Hematopoietic multipotent progenitor cell treated with erythropoietin and hydrocortisone succinate and interleukin-3 and kit ligand, for 8 days (in vitro differentiated cells): ENCODE measurements around the gene S100A6.

Experiments
- DNase-seq: peaks from one replicate; pipeline ENCODE4 v3.0.0-alpha.2; 2015

The S100A6 gene

DNA sequence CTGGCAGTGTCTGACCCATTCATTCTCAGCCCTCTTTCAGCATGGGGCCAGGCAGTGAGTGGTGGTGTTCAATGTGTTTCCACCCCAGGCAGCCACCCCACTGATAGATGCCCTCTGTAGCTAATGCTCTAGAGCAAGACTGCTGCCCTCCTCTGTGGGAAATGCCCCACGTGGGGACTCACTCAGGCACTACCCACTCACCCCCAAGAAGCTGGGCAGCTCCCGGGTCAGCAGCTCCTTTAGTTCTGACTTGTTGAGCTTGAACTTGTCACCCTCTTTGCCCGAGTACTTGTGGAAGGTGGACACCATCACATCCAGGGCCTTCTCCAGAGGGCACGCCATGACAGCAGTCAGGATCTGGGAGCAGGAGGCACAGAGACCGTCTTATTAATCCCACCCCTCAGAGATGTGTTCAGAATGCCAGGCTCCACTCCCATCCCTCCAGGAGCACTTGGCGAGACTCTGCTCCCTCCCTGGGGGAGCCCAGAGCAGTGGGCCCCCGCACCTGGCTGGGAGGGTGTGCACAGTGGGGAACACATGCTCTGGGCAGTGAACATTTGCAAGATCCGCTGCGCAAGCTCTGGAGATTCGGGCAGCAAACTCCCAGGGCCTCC, 8.8 kb upstream of the S100A6 start:
- DNase-seq = no peak

DNA sequence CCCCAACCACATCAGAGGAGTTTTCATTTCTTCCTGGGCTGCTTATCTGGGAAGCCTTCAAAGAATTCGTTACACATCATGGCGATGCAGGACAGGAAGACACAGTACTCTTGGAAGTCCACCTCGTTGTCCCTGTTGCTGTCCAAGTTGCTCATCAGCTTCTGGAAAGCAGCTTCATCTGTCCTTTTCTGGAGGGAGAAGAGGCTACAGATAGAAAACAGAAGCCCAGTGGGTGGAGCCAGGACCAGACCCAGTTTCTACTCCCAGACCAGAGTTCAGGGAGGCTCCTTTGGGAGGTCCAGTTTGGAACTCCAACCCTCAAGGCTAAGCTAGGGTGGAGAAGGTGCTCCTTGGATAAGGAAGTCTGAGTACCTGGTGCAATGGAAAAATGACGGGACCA, 7.9 kb upstream of the S100A6 start:
- DNase-seq = peak; percentile 49

DNA sequence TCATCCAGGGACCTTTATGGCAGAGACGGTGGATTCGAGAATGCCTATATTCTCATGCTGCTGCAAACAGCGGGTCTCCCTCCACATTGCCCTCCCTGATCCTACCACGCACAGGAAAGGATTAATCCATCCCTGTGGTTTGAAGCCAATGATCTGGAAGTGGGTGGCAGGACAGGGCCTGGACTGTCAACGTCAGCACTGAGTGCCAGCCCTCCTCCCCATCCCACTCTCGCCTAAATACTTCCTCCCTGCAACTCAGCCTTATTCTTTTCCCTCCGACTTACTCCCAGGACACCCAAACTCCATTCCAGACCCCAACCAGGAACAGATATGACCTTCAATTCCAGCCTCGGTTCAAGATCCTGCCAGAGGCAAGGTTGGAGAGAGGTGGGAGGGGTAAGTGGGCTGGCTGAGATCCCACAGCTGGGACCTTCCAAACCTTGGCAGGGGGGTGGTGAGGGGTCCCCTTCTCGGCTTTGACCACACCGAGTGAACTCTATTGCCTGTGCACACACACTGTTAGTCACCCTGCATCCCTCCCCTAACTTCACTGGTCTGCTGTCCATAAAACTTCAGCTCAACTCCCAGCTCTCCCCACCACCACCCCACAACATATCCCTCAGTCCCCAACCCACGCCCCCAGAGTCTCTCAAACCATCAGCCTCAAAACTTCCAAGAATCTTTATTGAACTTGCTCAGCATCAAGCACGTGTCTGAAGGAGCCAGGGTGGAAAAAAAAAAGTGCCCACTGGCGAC, 7.3 kb upstream of the S100A6 start:
- DNase-seq = no peak

DNA sequence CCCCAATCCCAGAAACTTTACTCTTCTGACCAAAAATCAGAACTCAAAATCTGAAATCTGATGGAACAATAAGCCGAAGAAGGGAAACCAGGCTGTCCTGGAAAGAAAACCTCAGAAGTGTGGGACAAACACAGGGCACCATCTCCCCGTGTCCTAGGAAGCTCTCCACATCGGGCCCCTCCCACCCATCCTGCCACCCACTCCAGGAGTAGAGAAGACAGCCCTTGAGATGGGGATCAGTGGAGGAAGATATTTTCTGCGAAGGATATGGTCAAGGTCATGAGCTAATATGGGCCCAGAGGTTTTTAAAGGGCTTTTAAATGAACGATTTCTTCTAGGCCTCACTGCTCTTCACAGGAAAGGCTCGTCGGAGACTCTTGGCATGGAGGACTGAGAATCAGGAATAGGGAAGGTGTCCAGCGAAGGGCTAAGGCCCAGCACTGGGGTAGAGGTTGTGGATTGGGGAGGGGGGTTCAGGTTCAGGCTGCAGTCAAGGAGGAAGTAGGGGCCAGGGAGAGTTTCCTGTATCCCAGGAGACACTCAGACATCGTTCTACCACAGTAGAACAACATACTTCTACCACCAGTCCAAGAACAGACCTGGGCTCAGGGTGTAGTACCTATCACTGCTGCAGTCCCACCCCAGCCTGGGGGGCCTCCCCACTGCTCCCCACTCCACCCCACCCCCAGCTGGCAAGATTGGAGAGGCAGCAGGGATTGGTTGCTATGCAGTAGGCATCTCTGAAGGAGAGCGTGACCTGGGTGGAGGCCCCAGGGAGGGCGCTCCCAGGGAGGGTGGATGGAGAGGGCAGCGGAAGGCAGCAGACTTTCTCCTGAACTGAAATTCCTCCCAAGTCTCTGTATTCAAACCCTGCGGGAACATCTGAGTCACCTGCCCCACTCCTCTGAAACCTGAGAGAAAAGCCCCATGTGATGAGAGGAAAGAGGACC, 6.1 kb upstream of the S100A6 start:
- DNase-seq = peak; percentile 46

DNA sequence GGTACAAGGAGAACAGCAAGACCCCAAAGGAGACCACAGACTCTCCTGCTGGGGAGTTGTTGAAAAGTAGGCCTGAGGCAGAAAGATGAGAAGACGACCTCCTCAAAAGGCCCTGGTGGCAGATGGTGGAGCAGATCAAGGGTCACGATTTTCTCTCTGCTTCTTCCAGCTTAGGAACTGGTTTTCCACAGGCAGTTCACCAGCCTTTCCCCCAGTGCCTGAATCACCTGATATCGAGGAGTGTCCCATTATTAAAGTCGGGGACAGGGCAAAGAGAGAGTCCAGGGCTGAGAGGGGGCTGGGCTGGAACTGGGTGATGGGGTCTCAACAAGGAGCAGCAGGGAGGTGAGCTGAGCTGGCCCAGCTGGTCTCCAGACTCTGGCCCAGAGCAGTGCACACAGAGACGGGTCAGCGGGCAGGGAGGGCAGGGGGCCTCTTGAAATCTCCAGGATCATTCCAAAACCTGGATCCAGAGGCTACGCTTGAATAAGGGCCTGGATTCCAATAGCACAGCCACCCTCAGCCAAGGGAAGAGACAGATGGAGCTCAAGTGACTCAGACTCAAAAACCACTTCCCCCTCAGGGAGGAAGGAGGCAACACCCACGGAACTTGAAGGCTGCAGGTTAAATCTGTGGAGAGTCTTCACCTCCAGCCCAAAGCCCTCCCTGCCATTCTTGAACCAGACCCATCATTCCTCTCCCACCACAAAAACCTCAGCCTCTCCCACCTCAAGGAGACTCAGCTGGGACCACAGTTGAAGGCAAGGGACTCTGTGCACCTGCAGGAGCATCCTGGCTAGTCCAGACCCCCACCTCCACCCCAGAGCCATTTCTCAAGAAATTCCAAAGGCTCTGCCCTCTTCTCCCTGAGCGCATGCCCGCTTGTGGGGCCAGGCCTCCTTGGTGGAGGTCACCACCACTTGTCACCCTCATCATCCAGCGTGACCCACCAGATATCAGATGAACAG, 4.9 kb upstream of the S100A6 start, which contains the start of gene S100A5:
Gene S100A5 (minus strand): TSS at position 541 of the 968 bp plus-strand sequence. CDS start 743 bp downstream, outside the sequence.
- peak; percentile 39 for DNase-seq

DNA sequence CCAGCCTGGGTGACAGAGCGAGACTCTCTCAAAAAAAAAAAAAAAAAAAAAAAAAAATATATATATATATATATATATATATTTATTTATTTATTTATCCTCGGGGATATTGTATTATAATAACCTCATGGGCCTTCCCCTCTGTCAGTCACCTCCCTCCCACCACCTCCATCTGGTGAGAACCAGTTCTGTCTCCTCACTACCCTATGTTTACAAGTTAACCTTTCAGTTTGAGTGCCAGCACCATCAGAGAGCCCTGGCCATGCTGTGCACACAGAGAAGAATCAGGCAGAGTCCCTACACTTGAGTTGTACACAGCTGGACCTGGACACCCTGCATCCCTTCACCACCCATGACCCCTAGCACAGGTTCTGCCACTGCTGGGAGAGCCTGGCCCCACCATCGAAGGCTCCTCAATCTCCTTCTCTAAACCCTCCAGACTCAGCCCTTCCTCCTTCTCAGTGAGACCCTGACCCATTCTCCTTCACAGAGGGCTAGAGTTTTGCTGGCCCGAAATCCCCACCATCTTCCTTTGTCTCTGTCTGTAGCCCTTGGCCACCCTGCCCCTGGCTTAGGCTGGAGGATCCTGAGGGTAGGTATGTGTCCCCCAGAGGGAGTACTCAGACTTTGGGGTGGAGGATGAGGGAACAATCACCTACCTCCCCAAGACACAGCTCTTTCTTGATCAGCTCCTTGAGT, 3.8 kb upstream of the S100A6 start:
- DNase-seq = no peak

DNA sequence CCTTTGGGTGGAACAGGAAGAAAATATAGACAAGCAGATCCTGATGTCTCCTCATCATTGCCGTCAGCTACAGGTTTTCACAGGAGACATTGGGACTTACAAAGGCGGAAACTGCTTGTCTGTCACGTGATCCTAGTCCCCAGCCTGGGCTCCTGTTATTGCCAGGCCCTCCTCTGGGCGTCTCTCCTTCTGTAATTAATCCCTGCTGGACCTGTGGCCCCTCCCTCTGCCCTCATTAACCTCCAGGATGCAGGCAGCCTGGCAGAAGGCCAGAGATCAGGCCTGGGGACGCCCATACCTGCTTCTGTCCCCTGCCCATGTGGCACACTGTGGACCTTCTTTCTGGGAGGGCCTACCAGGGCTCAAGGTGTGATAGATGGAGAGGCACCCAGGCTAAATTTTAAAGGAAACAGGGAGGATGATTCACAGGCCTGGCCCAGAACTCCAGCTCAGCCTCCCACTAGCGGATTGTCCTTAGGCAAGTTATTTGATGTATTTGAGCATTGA, 2.6 kb upstream of the S100A6 start:
- DNase-seq = peak; percentile 59

DNA sequence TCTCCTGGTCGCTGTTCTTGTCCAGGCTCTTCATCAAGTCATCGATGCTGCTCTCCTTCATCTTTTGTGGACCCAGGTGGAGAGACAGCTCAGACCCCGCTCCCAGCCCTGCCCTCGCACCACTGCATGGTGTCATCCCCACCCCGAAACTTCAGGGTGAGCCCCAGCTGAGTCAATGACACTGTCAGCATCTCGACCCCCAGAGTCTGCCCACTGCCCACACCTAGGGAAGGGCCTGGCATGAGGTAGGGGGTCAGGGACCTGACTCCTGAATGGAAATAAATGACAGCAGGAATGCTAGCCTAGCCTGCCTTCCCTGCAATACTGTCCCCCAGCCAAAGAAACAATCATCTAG, 1.6 kb upstream of the S100A6 start:
- no peak for DNase-seq

DNA sequence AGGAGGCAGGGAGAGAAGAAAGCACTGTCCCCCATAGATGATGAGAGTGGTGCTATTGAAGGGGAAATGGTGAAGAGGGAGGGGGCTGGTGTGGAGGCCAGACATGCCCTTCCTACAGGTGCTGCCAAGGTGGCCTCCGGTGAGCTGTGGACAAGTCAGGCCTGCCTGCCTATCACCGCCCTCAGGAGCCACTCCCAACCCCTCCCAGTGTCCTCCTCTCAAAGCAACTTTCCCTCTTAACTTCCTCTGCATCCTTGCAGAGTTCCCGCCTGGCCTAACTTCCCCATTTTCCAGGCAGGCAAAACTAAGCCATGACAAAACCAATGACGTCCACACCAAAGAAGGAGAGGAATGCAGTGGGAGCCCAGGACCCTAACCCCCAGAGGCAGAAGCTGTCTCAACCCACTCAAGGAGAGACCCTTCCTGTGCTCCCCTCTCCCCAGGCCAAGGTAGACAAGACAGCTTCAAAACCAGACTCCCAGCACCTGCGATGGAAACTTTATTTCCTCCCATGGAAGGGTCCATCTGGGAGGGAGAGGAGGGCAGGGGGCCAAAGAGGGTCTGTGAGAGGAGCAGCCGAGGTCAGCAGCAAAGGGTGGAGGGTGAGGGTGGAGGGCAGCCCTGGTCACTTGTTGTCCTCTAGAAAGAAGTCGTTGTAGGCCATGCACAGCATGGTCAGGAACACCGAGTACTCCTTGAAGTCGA, 1.0 kb upstream of the S100A6 start:
- DNase-seq = no peak

DNA sequence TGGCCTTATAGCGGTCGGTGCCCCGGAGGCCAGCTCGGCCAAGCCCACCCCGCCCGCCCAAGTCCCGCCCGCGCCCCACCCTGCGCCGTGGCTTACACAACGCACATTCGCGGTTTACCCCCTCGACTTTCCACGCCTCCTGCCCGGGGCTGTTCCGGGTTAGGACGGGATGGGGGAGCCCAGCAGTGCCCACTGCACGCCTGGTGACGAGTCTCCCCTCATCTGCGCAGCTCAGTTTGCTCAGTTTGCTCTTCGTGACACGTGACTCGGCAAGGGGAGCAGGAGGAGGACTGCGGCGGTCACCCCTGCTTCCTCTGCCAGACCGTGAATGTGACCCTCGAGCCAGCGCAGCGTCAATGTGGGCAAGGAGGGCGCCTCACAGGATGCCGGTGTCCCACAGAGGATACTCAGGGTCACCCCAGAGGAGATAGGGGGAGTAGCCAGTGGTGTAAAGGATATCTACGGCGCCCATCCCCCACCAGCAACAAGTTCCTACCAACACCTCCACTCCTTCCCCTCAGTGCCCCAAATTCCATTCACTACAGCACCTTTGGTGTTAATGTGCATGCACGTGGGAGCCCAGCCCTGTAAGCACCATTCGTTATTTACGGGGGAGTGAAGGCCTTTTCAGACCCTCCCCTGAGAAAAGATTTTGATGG, 350 bp upstream of the S100A6 start:
- DNase-seq = peak; percentile 96

DNA sequence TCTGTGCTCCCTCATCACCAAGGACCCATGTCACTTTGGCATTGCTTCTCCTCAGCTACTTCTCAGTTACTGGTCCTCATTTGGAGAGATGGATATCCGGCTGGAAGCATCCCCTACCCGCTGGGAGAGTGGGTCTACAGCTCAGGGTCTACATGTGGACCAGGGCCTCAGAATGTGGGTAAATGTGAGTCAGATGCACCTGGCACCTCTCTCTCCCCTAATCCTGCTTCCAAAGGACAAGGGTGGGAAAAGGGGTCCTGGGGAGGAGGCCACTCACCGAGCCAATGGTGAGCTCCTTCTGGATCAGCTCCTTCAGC, 908 bp downstream of the S100A6 start:
- no peak for DNase-seq

DNA sequence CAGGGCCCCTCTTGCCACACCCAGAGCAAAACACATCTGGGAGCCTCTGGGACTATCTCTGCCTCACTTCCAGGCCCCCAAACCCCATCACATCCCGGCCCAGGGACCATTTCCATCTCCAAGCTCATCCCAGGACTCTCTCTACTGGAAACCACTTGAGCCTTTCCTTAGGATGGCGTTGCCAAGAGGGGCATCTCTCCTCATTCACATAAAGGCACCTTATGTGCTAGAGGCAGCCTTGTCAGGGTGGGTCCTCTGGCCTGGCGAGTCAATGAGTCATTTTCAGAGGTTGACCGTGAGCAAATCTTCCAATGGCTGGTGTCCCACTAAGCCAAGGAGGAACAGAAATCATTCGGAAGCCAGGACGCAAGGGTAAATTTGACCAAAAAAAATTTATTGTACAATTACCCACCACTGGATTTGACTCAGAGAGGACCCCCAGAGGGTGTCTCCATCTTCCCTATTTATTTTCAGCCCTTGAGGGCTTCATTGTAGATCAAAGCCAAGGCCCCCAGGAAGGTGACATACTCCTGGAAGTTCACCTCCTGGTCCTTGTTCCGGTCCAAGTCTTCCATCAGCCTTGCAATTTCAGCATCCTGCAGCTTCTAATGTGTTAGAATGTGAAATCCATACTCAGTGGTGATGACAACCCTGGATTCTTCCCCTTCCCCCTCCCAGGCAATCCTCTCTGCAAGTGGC, 1.4 kb downstream of the S100A6 start:
- DNase-seq = no peak

DNA sequence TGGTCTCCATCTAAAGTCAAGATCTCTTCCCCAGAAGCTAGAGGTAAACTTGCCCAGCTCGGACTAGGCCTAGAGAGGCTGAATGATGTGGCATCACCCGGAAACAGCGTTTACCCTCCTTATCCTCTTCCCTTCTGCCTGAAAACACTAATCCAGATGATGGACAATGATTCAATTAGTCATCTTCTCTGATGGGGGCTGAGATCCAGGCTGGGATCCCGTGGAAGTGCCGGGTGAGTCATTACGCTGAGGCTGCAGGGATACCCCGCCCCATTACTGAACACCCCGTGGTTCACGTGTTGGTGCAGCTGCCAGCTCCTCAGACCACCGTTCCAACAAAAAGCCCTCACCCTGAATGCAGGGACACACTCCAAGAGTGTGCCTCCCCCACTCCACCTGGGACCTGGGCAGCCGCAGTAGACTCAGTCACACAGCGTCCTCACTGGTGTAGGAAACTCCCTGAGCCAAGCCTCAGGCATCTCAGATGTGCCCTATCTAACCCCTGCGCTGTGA, 2.0 kb downstream of the S100A6 start:
- peak; percentile 73 for DNase-seq

DNA sequence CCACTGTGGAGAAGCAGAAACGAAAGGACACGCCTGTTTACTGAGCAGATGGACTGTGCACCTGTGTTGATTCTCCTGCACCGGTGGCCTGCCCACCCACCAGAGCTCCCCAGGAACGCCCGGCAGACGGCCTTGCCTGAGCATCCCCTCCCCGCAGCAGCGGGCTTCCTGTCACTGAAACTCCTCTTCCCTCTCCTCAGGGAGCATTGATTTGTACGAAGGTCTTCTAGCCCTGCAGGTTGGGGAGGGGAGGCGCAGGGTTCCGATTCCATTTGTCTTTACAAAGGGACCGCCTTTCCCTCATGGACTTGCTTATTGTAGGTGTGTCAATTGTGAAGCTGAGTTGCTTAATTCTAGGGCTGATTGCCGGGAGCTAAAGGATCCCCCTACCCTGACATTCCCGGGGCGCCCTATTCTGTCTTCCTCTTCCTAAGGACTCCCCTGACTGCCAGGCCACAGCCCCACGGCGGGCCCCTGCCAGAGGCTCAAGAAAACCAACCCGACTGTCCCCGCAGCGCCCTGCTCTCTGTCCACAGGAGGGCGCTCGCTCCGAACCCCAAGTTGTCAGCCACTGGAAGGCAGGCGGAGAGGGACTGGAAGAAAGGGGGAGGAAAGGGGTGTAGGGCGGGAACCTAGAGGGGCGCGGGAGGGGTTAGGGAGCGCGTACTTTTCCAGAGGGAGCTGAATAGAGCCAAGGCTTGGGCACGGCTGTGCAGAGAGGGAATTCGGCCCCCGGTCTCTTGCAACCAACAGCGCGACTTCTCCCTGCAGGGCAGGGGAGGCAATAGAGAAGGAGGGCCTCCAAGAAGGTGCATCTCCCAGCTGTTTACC, 2.8 kb downstream of the S100A6 start:
- DNase-seq = peak; percentile 94

DNA sequence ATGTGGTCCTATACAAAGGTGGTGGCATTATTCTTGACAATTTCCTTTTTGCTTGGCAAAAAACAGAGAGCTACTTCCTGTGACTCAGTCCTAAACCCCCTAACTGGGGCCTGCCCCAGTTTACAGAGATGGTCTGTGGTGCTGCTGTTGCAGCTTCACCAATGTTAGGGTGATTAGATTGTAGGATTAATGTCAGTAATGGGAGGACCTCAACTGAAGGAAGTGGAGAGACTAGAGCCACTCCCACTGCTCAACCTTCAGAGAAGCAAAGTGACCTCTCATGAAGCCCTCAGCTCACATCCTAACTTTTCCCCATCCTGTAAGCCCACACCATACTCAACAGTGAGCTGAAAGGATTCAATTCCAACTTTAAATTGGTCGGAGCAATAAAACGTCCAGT, 3.6 kb downstream of the S100A6 start:
- peak; percentile 94 for DNase-seq

DNA sequence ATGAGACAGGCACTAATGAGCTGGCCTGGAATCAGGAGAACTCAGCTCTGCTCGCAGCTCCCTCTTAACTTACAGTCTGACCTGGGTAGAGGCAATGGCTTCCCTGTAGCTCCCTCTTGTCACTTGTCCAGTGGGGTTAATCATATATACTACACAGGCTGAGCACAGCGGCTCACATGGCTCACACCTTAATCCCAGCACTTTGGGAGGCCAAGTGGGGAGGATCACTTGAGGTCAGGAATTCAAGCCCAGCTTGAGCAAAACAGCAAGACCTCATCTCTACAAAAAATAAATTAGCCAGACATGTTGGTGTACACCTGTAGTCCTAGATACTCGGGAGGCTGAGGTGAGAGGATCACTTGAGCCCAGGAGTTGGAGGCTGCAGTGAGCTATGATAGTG, 4.2 kb downstream of the S100A6 start:
- peak; percentile 26 for DNase-seq

DNA sequence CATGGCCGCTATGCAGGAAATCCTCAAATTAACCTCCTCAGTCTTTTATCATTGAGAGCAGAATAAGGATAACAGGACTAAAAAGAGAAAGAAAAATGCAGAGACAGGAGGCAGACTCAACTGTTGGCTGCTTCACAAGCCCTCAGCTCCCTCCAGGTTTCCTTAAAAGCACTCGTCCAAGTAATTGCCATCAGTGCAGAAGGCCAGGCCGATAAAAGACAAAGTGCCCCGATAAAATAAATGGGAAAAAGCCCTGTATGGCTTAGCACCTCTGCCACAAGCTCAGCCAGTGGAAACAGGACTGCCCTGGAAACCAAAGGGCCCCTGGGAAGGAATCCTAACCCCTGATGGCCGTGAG, 8.1 kb downstream of the S100A6 start:
- peak; percentile 51 for DNase-seq

DNA sequence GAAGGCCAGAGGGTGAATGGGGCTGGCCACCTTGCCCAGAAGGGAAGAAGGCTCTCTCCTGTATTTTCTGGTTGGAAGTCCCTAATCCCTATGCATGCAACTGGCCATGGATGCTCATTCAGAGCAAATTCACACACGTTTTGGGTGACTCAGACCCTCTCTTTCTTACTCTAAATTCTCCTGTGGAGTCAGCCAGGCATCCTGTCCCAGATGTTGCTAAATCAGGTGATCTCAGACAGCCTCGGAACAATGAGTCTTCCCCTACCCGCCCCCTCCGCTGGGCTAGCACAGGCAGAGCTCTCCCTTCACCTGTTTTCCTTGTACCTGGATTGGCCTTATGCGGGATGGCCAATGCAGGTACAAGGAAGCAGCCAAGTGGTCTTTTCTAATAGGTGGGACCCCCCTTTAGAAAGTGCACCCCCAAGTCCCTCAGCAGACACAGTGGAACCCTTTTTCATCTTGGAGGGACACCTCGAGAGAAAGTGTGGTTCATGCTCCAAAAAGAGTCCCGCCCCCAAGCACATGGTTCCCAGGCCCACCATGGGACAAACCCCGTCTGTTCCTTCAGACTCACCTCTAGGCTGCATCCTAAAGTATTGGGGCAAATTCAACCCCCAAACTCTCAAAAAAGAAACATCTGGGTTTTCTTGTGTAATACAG, 8.6 kb downstream of the S100A6 start:
- DNase-seq = no peak
